ENCODE results near the gene SART3. TPM values are rescaled to one million over a fixed set of nuclear protein-coding genes. Genes with fewer than 3 reads are reported as not detected.

The SART3 gene
- total RNA-seq, 1 donor from 2014 or later, result 34.8 TPM

DNA sequence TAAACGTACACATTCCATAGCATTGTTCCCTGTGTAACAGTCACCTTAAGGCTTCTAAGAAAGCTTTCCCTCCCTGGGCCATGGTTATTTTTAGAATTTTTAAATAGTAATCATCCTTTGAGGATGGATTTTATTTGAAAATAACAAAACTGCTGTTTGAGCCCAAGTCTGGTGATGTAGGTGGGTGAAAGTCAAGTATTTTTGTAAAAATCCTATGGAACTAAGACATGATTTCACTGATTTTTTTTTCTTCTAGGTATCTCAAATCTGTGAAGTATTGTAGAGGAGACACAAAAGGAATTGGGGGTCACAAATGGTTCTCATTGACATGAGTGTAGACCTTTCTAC lies 2.8 kb upstream of the SART3 start:
- H3K4me1 Mint-ChIP-seq (ENCODE audit: low read depth), result peaks cover 54% of the 10 kb centered on the region
- peaks cover 29% of the 10 kb centered on the region for H3K36me3 Mint-ChIP-seq (ENCODE audit: low read depth)
- H3K4me3 Mint-ChIP-seq (ENCODE audit: unreplicated experiment), result peak overlapping the region; percentile 100
- no peak for DNase-seq (ENCODE audit: low spot score)
- H3K27me3 Mint-ChIP-seq (ENCODE audit: low read depth), result no peaks in the 10 kb centered on the region
- H3K9me3 Mint-ChIP-seq (ENCODE audit: low read depth), result no peaks in the 10 kb centered on the region
- TF ChIP-seq, protein P1, sequence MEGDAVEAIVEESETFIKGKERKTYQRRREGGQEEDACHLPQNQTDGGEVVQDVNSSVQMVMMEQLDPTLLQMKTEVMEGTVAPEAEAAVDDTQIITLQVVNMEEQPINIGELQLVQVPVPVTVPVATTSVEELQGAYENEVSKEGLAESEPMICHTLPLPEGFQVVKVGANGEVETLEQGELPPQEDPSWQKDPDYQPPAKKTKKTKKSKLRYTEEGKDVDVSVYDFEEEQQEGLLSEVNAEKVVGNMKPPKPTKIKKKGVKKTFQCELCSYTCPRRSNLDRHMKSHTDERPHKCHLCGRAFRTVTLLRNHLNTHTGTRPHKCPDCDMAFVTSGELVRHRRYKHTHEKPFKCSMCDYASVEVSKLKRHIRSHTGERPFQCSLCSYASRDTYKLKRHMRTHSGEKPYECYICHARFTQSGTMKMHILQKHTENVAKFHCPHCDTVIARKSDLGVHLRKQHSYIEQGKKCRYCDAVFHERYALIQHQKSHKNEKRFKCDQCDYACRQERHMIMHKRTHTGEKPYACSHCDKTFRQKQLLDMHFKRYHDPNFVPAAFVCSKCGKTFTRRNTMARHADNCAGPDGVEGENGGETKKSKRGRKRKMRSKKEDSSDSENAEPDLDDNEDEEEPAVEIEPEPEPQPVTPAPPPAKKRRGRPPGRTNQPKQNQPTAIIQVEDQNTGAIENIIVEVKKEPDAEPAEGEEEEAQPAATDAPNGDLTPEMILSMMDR (IDR thresholded peaks at IDR 0.05), result peak; percentile 43
- H3K27ac Mint-ChIP-seq (ENCODE audit: unreplicated experiment), result peak overlapping the region; percentile 97

DNA sequence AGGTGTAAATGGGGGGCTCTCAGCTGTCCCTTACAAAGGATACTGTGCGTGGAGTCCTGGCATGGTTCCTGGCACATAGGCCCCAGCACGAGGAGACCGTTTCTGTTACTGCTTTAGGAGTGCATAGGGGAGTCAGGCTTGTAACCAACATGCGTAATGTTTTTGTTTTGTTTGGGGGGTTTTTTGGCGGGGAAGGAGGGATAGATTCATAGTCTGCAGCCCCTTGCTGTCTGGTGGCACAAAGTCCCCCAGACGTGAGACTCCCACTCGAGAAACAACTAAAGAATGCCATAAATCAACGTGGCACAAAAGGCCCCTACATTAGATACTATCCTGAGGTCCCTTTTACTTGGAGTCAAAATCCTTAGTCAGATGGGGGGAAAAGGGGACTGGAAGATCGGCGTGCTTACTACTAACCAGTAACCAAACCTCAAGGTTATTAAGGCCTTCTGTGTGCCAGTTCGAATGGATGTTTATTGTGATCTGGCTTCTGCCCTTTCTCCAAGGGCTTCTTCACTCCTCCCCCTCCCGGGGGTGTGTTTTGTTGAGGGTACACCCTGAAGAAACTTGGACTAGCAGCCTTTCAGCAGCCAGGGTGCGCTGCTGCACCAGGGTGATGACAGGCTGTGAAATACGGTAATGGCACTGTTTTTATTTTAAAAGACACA lies 2.3 kb upstream of the SART3 start:
- Mint-ChIP-seq H3K9me3 (ENCODE audit: low read depth) (no peaks in the 10 kb centered on the region), H3K27me3 (ENCODE audit: low read depth) (no peaks in the 10 kb centered on the region), H3K27ac (ENCODE audit: unreplicated experiment) (peak overlapping the region; percentile 97), H3K4me1 (ENCODE audit: low read depth) (peaks cover 57% of the 10 kb centered on the region), H3K36me3 (ENCODE audit: low read depth) (peaks cover 24% of the 10 kb centered on the region), H3K4me3 (ENCODE audit: unreplicated experiment) (peak overlapping the region; percentile 100)
- DNase-seq (ENCODE audit: low spot score), result no peak
- TF ChIP-seq, protein P1 (IDR thresholded peaks at IDR 0.05), result peak; percentile 96

DNA sequence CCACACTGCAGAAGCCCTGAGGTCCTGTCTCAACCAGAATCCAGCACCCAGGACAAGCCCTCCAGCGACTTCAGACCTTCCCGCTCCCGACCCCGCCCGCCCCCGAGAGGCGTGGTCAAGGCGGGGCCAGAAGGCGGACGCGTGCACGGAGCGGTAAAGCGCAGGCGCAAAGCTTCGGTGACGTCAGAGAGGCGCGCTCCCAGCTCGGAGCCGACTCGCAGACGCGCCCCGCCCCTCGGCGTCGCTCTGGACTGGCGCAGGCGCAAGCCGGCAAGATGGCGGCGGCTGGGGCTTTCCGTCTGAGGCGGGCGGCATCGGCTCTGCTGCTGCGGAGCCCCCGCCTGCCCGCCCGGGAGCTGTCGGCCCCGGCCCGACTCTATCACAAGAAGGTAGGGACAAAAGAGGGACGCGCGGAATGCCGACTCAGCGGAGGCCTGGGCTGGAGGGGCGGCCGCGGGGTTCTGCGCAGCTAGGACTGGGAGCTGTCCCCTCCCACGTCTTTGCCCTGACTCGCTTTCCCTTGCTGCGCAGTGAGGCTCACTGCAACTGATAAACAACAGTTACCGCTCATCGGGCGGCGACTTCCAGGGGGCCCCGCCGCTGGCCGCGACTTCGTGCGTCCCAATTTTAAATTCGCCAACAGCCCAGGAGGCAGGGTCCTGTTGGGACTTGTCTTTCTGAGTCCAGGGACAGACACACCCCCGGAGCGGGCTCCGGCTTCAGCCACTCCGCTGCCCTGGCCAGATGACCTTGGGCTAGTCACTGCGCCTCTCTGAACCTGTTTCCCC lies 1.6 kb upstream of the SART3 start, which contains the start of gene ISCU:
Gene ISCU (plus strand): TSS at position 249 of the 788 bp plus-strand sequence. CDS start 27 bp downstream, at position 276.
- Mint-ChIP-seq H3K27me3 (ENCODE audit: low read depth) (no peaks in the 10 kb centered on the region), H3K4me1 (ENCODE audit: low read depth) (peaks cover 62% of the 10 kb centered on the region), H3K4me3 (ENCODE audit: unreplicated experiment) (peak within 1 kb of the TSS; percentile 100), H3K36me3 (ENCODE audit: low read depth) (peaks cover 22% of the 10 kb centered on the region), H3K9me3 (ENCODE audit: low read depth) (no peaks in the 10 kb centered on the region), H3K27ac (ENCODE audit: unreplicated experiment) (peak within 1 kb of the TSS; percentile 100)
- peak; percentile 99 for DNase-seq (ENCODE audit: low spot score)
- TF ChIP-seq, protein P1 (IDR thresholded peaks at IDR 0.05), result no peak

DNA sequence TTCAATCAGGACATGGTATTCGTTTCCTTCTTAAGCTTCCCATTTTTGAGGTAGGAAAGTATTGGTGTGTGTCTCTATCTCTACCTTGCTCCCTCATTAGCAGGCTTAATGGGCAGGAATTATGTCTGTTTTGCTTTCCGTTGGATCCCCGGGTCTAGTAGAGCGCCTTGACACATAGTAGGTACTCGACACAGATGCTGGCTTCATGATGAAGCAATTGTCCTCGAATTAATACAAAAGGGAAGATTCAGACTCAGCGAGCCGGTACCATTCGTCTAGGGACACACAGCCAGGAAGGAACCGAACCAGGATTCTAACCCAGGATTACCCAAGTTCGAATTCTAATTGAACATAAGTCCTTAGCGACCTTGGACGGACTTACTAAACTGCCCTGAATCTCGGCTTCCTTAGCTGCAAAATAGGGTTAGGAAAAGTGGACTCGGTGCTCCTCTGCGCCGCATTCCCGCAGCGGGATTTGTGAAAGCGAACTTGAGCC lies 927 bp upstream of the SART3 start:
- H3K27ac Mint-ChIP-seq (ENCODE audit: unreplicated experiment), result peak overlapping the region; percentile 100
- no peaks in the 10 kb centered on the region for H3K27me3 Mint-ChIP-seq (ENCODE audit: low read depth)
- peaks cover 15% of the 10 kb centered on the region for H3K36me3 Mint-ChIP-seq (ENCODE audit: low read depth)
- no peak for DNase-seq (ENCODE audit: low spot score)
- peaks cover 63% of the 10 kb centered on the region for H3K4me1 Mint-ChIP-seq (ENCODE audit: low read depth)
- peak overlapping the region; percentile 100 for H3K4me3 Mint-ChIP-seq (ENCODE audit: unreplicated experiment)
- TF ChIP-seq, protein P1 (IDR thresholded peaks at IDR 0.05), result no peak
- no peaks in the 10 kb centered on the region for H3K9me3 Mint-ChIP-seq (ENCODE audit: low read depth)

DNA sequence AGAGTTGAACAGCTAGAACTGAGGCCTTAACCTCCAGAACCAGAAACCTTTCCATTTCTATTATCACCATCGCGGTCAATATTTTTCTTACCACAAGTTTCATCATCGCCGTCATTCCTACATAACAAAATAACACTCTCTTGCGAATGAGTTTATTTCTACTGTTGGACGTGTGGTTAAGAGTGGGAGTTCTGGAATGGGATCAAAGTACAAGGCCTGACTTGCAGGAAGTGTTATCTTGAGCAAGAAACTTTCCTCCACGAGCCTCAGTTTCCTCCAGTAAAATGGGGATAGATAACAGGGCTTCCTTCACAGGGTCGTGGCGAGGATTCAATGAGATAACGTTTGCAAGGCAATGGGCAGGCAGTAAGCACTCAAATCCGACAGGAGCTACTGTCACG lies 652 bp downstream of the SART3 start:
- no peak for DNase-seq (ENCODE audit: low spot score)
- no peaks in the 10 kb centered on the region for H3K9me3 Mint-ChIP-seq (ENCODE audit: low read depth)
- TF ChIP-seq, protein P1 (IDR thresholded peaks at IDR 0.05), result no peak
- peaks cover 66% of the 10 kb centered on the region for H3K4me1 Mint-ChIP-seq (ENCODE audit: low read depth)
- peak overlapping the region; percentile 100 for H3K4me3 Mint-ChIP-seq (ENCODE audit: unreplicated experiment)
- H3K27me3 Mint-ChIP-seq (ENCODE audit: low read depth), result no peaks in the 10 kb centered on the region
- peaks cover 8% of the 10 kb centered on the region for H3K36me3 Mint-ChIP-seq (ENCODE audit: low read depth)
- H3K27ac Mint-ChIP-seq (ENCODE audit: unreplicated experiment), result peak overlapping the region; percentile 100

All from chondrocyte (in vitro differentiated cells).